CD4-positive, alpha-beta T cell treated with Interleukin-6 for 4 hours (primary cell): Measurements from ENCODE around the gene CHRDL1.
"Not testable (repeated sequence)": the region's sequence is repeated elsewhere in the genome, so short reads cannot be mapped to it uniquely, and the experiment has no call there.

ENCODE experiments used
- DNase-seq: peaks from one replicate; pipeline ENCODE4 v3.0.0-alpha.2; 2020; ENCODE audit warnings: mixed read lengths

Gene CHRDL1, protein sequence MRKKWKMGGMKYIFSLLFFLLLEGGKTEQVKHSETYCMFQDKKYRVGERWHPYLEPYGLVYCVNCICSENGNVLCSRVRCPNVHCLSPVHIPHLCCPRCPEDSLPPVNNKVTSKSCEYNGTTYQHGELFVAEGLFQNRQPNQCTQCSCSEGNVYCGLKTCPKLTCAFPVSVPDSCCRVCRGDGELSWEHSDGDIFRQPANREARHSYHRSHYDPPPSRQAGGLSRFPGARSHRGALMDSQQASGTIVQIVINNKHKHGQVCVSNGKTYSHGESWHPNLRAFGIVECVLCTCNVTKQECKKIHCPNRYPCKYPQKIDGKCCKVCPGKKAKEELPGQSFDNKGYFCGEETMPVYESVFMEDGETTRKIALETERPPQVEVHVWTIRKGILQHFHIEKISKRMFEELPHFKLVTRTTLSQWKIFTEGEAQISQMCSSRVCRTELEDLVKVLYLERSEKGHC

DNA sequence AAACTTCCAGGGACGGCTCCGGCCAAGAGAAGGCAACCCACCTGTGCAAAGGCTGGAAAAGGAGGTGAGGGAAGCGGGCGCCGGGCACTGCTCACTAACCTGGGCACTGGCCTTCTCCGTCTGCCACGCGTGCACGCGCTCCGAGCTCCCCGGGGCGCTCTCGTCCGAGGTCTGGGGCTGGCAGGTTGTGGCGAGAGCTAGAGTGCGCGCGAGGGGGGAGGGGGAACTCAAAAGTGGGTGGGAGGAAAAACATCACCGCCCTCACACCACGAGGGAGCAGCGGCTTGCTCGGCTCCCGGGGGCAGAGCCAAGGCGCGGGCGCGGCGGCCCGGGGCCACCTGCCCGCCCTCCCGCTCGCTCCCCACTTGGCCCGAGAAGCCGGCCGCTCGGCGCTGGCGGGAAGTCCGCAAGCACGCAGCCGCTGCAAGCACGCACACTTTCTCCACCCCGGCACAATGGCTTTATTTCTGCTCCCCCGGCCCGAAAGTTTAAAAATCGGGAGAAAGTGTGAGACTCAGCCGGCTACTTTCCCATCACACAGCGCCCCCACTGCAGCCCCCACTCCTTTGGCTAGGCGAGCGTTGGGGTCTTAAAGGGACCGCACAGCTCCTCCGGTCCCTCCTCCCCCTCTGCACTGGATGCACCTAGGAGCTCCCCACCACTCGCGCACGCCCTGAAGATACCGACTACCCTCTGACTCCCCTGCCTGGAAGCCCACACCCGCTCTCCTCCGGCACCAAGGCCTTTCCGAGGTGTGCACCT lies at the start of gene CHRDL1:
TSS of gene CHRDL1 (minus strand) at position 173 of the 762 bp plus-strand sequence. CDS start 3,636 bp downstream, outside the sequence.
- no peak for DNase-seq

- no peak for DNase-seq
Measured at GRCh38 chrX:110836982-110837381, 41.4 kb upstream of the CHRDL1 start.

GRCh38 chrX:110836451-110836850 lies 40.8 kb upstream of the CHRDL1 start:
- DNase-seq: no peak

- DNase-seq: no peak
Measured at GRCh38 chrX:110836001-110836400, 40.4 kb upstream of the CHRDL1 start.

GRCh38 chrX:110825972-110826371 lies 30.4 kb upstream of the CHRDL1 start:
- no peak for DNase-seq

GRCh38 chrX:110816543-110816942 lies 20.9 kb upstream of the CHRDL1 start:
- DNase-seq: not testable (repeated sequence)

DNA sequence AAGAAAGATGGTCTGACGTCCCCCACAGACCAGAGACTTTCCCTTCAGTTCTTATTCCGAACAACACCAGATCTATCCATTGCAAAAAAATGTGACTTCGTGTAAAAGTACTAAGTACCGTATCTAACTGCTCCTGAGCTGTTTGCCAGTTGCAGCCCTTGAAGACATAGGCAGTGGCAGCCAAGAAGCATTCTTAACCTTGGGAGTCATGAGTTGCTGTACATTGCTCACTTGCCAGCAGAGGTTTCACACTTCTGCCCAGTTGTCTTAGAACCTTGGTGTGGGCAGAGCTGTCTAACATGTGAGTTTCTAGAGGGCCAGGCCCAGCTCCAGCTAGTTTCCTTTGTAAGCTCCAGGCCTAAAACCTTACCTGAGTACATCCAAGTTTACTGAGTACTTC lies 10.5 kb upstream of the CHRDL1 start:
- DNase-seq: no peak

GRCh38 chrX:110805303-110805702 lies 9.7 kb upstream of the CHRDL1 start:
- no peak for DNase-seq

DNA sequence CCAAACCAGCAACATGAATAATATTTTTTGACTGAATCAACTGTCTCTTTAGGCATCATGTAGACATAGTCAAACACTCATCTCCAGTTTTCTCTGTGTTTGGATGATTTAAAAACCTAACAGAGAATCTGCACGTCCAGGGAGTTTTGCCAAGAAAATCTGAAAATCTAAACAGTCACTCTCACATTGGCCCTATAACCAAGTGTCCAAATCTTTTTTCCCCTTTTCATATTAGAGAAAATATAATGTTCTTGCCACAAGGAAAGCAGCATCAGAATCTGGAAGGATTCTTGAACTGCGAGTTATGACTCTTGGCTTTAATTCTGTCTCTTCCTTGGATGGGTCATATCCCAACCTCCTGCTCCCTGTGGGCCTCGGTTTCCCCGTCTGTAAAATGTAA lies 8.8 kb upstream of the CHRDL1 start:
- DNase-seq: no peak

GRCh38 chrX:110803506-110803905 lies 7.9 kb upstream of the CHRDL1 start:
- no peak for DNase-seq

- DNase-seq: no peak
Measured at GRCh38 chrX:110796407-110796697, 735 bp upstream of the CHRDL1 start.

GRCh38 chrX:110794601-110795000 lies 1.0 kb downstream of the CHRDL1 start:
- no peak for DNase-seq

GRCh38 chrX:110791071-110791470 lies 4.5 kb downstream of the CHRDL1 start:
- DNase-seq: no peak

DNA sequence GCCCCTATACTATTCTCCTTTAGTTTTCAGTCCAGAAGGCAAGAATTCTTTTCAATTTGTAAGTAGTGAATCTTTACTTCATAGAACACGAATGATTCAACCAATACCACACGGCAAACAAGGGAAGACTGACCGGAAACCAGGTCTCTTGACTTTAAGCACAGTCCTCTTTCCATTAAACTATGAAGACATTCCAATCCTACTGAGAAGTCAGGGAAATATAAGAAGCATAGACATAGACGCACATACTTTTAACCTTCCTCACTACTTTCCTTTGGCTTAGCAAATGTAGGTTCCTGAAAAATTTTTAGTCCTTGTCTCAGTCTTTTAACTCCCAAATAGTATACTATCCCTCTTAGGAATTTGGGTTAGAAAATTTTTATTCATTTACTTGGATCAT lies 9.1 kb downstream of the CHRDL1 start:
- no peak for DNase-seq

- no peak for DNase-seq
Measured at GRCh38 chrX:110759785-110760184, 35.8 kb downstream of the CHRDL1 start.

- DNase-seq: no peak
Measured at GRCh38 chrX:110758781-110759422, 36.7 kb downstream of the CHRDL1 start.

DNA sequence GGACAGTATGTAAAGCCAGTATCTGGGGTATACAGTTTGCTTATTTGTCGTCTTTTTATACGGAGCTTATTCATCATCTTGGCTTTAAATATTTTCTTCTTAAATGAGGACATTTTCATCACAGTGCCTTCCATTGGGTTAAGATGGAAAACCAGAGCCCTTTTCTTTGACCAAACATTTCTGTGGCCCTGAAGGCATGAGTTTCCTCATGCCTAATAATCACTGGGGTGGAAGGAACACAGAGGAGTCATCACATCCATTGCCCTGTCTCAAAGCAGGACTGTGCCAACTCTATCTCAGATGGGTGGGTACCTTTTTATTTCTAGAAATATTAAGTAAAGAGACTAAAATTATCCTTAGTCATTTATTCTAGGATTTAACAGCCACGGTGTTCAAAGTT lies 40.0 kb downstream of the CHRDL1 start:
- DNase-seq: no peak

DNA sequence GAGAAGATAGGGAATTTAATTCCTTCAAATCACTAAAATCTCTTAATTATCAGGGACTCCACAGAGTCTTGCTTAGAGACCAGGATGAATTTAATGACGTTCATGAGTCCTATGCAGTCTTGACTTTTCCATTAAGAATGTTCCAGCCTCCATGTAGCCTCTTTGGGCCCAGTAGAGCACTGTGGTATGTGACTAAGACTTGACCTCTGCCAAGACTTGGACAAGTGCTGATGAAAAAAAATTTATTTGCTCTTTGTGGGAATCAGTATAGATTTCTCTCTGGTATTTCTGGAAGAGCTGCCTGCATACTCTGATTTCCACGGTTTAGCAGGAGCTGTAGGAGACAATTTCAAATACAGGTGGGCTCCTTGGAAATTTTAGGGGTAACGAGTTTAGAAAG lies 40.6 kb downstream of the CHRDL1 start:
- no peak for DNase-seq

DNA sequence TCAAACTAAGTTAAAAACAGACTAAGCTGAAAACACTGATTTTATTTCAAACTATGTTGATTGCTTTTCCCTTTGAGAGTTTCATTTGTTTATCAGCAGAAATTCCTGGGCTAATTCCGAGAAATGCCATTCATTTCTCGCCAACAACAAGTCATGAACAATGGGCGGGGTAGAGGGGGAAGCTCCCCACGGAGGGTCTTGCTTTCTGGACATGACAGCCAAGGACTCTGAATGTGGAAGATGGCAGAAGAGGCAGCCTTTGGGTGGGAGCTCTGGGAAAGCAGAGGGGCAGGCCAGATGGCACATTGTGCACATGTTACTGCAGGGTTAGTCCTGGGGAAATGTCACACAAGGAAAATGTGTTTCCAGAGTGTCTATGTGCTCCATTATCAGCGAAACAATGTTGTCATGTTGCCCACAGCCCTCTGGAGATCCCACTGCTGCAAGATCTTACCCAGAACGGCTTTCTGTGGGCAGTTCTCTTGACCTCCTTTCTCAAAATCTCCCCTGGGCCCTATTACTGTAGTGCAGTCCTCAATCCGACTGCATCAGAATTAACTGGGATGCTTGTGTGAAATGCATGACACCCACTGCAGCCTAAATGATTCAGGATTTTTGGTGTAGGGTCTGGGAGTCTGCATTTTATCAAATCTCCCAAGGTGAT lies 45.0 kb downstream of the CHRDL1 start:
- no peak for DNase-seq

DNA sequence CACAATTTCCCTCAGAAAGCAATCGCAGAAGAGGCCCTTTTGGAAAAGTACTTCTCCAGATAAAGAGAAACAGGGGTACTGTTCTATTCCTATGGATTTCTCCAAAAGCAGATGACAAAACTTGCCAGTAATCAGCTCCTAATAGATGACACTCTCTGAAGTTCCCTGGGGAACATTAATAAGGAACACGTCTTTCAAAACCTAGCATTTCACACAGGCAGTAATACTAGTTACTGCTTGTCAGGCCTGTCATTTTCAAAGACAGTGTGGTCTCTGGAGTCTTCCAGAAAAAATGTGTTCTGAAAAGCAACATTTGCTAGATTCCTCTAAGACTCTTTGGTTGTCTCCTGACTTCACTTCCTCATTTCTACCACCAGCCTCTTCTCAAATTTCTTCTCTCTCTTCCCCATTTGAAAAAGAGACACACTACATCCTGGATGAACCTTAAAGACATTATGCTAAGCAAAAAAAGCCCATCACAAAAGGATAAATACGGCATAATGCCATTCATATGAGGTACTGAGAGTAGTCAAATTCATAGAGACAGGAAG lies 47.3 kb downstream of the CHRDL1 start:
- no peak for DNase-seq

DNA sequence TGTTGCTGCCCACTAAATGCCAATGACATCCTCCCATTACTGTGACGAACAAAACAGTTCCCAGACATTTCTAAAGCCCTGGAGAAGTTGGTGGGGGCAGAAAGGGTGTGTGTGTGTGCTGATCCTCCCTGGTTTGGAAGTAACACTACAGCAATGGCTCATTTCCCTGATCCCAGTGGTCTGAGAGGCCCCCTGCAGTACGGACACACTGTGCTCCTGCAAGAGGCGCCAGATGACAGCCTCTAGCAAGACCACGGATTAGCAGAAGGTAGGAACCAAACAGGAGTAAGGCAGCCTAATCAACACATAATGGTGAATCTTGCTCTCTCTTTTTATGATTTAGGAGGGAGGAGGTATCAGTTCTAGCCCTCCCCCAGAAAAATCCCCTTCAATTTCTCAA lies 49.6 kb downstream of the CHRDL1 start:
- no peak for DNase-seq

- no peak for DNase-seq
Measured at GRCh38 chrX:110745288-110745687, 50.3 kb downstream of the CHRDL1 start.
